A673 (cell line): ENCODE measurements around the gene DMKN. TPM values are rescaled to one million over a fixed set of nuclear protein-coding genes. Genes with fewer than 3 reads are reported as not detected.
"Not testable (repeated sequence)": the region's sequence is repeated elsewhere in the genome, so short reads cannot be mapped to it uniquely, and the experiment has no call there.

Experiments
- BruUV-seq: library from RNA; stranded (reverse); fragments of 400-500 nt; replicated peaks from 2 replicates; lab custom pipeline; 2021; lab: Mats Ljungman, UMichigan
- CTCF ChIA-PET: fragments of 300-600 bp; sonication (Branson Sonifier 250); formaldehyde crosslinking; loops from one replicate; lab custom pipeline; 2022; ENCODE audit warnings: antibody characterized with exemption; lab: Charles Lee
- POLR2A ChIA-PET: fragments of 300-600 bp; sonication (Branson Sonifier 250); formaldehyde crosslinking; loops from one replicate; lab custom pipeline; 2022; ENCODE audit warnings: antibody characterized with exemption; ENCODE audit not compliant: low non-redundant PET; lab: Charles Lee
- DNase-seq: peaks from one replicate; pipeline ENCODE4 v3.0.0-alpha.2; 2015; ENCODE audit warnings: low spot score
- H3K27ac ChIP-seq: fragments of 200-600 bp; sonication (generic); 2 replicates; pipeline ENCODE4 v1.5.1; 2016; ENCODE audit warnings: mixed run types, low read depth, mild to moderate bottlenecking, mixed read lengths, antibody characterized with exemption, low read length; ENCODE audit not compliant: poor library complexity, severe bottlenecking
- H3K27me3 ChIP-seq: fragments of 200-600 bp; sonication (generic); replicated peaks from 2 replicates; pipeline ENCODE4 v1.6.1; 2017; ENCODE audit warnings: mixed run types, low read depth, mild to moderate bottlenecking, mixed read lengths, antibody characterized with exemption, low read length; ENCODE audit not compliant: insufficient read depth, poor library complexity
- H3K36me3 ChIP-seq: fragments of 200-600 bp; sonication (generic); 2 replicates; pipeline ENCODE4 v1.6.1; 2016; ENCODE audit warnings: mixed run types, mild to moderate bottlenecking, mixed read lengths, antibody characterized with exemption, low read length; ENCODE audit not compliant: insufficient read depth, poor library complexity, severe bottlenecking
- H3K4me1 ChIP-seq: fragments of 200-600 bp; sonication (generic); 2 replicates; pipeline ENCODE4 v1.6.1; 2017; ENCODE audit warnings: mixed run types, mild to moderate bottlenecking, mixed read lengths, antibody characterized with exemption, low read length; ENCODE audit not compliant: insufficient read depth, poor library complexity, severe bottlenecking
- H3K4me3 ChIP-seq: fragments of 200-600 bp; sonication (generic); 2 replicates; pipeline ENCODE4 v1.5.1; 2016; ENCODE audit warnings: low read depth, mixed run types, mild to moderate bottlenecking, mixed read lengths, low read length; ENCODE audit not compliant: poor library complexity, severe bottlenecking
- H3K9me3 ChIP-seq: fragments of 200-600 bp; sonication (generic); 2 replicates; pipeline ENCODE4 v1.6.1; 2016; ENCODE audit warnings: mixed run types, low read depth, mild to moderate bottlenecking, mixed read lengths, antibody characterized with exemption, low read length; ENCODE audit not compliant: poor library complexity, severe bottlenecking
- CTCF ChIP-seq: fragments of 300-800, 200-600 bp; sonication (generic); conservative IDR thresholded peaks from 2 replicates; pipeline ENCODE4 v1.5.1; 2017; ENCODE audit warnings: low read depth, mild to moderate bottlenecking, antibody characterized with exemption, low read length, moderate library complexity, mixed read lengths
- EZH2 ChIP-seq: fragments of 200-600 bp; sonication (generic); IDR thresholded peaks from 2 replicates; pipeline ENCODE4 v1.6.1; 2017; ENCODE audit warnings: borderline replicate concordance, low read depth, mild to moderate bottlenecking, mixed read lengths, antibody characterized with exemption, low read length; ENCODE audit not compliant: poor library complexity, severe bottlenecking
- intact Hi-C: fragments of 100-400 bp; cut with micrococcal nuclease; formaldehyde crosslinking; loops from one replicate; pipeline ENCODE4 v1.10.0; 2022; ENCODE audit not compliant: unreplicated experiment
- total RNA-seq: library from RNA; stranded (reverse); gene quantifications from 2 replicates; pipeline ENCODE4 v1.2.3, GENCODE V29; 2021

The DMKN gene
- total RNA-seq, 1 experiment from 2014 or later, result not detected

GRCh38 chr19:35478794-35479677 lies 34.4 kb downstream of the DMKN start:
- no TSS peak for BruUV-seq
- H3K27ac ChIP-seq, result no peak overlapping the region
- TF ChIP-seq CTCF (peak; percentile 33; the same call in 1 of the 2 replicates), EZH2 (no peak)
- no peaks in the 10 kb centered on the region for H3K36me3 ChIP-seq
- H3K4me1 ChIP-seq, result peaks cover 6% of the 10 kb centered on the region
- ChIA-PET CTCF (interaction anchor here (0.7 kb wide), 1 partner anchor 52 kb away, joined by 5 read pairs; no protein-coding TSS in a partner anchor), POLR2A (no interaction called here)
- H3K27me3 ChIP-seq, result no peaks in the 10 kb centered on the region
- intact Hi-C loops, result no loop called here
- H3K9me3 ChIP-seq, result no peaks in the 10 kb centered on the region
- no peak overlapping the region for H3K4me3 ChIP-seq
- DNase-seq, result peak; percentile 23

GRCh38 chr19:35476149-35476548 lies 37.3 kb downstream of the DMKN start:
- no TSS peak for BruUV-seq
- no peaks in the 10 kb centered on the region for H3K36me3 ChIP-seq
- no peak overlapping the region for H3K4me3 ChIP-seq
- ChIA-PET POLR2A (no interaction called here), CTCF (no interaction called here)
- no peak for DNase-seq
- peak; percentile 44 for TF ChIP-seq CTCF
- TF ChIP-seq EZH2, result no peak
- no peaks in the 10 kb centered on the region for H3K27me3 ChIP-seq
- no peak overlapping the region for H3K27ac ChIP-seq
- no peaks in the 10 kb centered on the region for H3K9me3 ChIP-seq
- intact Hi-C loops, result no loop called here
- peaks cover 6% of the 10 kb centered on the region for H3K4me1 ChIP-seq

GRCh38 chr19:35474594-35474993 lies 38.9 kb downstream of the DMKN start:
- H3K4me1 ChIP-seq, BruUV-seq, H3K27ac ChIP-seq, H3K27me3 ChIP-seq, intact Hi-C loops, H3K36me3 ChIP-seq, CTCF ChIA-PET, POLR2A ChIA-PET, H3K4me3 ChIP-seq, DNase-seq, H3K9me3 ChIP-seq: not testable (repeated sequence)
